GM12891 (cell line): ENCODE results near the gene PES1.
"Not testable (repeated sequence)": the region's sequence is repeated elsewhere in the genome, so short reads cannot be mapped to it uniquely, and the experiment has no call there.

Experiments used
- DNase-seq: peaks from one replicate; pipeline ENCODE4 v3.0.0; 2011; ENCODE audit warnings: low spot score; ENCODE audit not compliant: insufficient read length
- FAIRE-seq: peaks from 2 replicates; lab custom pipeline; 2011; peaks lifted over from hg19 to GRCh38; lab: Jason Lieb, UNC
- PAX5 ChIP-seq: IDR thresholded peaks from 2 replicates; pipeline ENCODE4 v1.6.1; 2011; ENCODE audit warnings: low read length, moderate library complexity, mild to moderate bottlenecking; ENCODE audit not compliant: insufficient read depth, severe bottlenecking
- POLR2A ChIP-seq: IDR thresholded peaks from 2 replicates; pipeline ENCODE4 v1.6.1; 2011; ENCODE audit warnings: low read depth, low read length, control low read depth
- POLR2AphosphoS5 ChIP-seq: IDR thresholded peaks from 2 replicates; pipeline ENCODE4 v1.6.1; 2011; ENCODE audit warnings: low read depth, low read length, control low read depth
- POU2F2 ChIP-seq: IDR thresholded peaks from 2 replicates; pipeline ENCODE4 v1.6.1; 2011; ENCODE audit warnings: low read depth, mild to moderate bottlenecking, control low read depth, low read length, moderate library complexity
- SPI1 ChIP-seq: IDR thresholded peaks from 2 replicates; pipeline ENCODE4 v1.6.1; 2011; ENCODE audit warnings: low read depth, low read length, control low read depth
- TAF1 ChIP-seq: IDR thresholded peaks from 2 replicates; pipeline ENCODE4 v1.6.1; 2011; ENCODE audit warnings: low read depth, low read length, control low read depth

PES1 gene

GRCh38 chr22:30564761-30565119 lies 27.0 kb downstream of the PES1 start:
- no peak for FAIRE-seq
- TF ChIP-seq POLR2AphosphoS5, result no peak
- no peak for DNase-seq

DNA sequence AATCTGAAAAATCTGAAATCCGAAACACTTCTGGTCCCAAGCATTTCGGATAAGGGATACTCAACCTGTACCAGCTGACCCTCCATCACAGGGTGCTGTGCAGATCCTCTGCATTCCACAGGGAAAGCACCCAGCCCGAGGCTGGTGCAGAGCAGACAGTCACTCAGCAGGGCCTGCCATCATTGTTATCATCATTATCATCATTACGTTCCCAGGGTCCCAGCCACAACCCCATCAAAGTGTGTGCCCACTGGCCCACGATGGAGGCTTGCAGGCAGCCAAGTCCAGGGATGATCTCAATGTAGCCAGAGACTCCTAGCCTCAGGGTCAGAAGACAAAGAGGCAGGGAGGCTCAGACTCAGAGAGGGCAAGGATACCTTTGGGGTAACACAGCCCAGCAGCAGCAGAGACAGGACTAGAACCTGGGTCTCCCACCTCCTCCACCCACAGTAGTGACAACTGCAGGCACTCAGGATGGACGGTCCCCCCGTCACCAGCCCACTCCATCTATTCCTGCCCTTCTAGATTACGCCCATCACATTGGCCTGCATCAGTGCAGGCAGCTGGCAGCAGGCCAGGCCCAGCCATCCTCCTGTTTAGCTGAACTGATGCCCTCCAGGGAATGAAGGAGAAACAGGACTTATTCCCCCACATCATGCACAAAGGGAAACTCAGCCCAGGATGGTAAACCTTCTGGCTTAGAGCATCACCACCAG lies 27.5 kb downstream of the PES1 start:
- TF ChIP-seq POLR2AphosphoS5 (no peak), POLR2A (no peak), SPI1 (no peak), TAF1 (no peak), PAX5 (no peak), POU2F2 (no peak)
- no peak for DNase-seq
- FAIRE-seq, result no peak

GRCh38 chr22:30562366-30562765 lies 29.3 kb downstream of the PES1 start:
- TF ChIP-seq POLR2AphosphoS5, result no peak
- TF ChIP-seq POLR2A, result no peak
- no peak for TF ChIP-seq TAF1
- TF ChIP-seq POU2F2, result no peak
- TF ChIP-seq PAX5, result no peak
- no peak for TF ChIP-seq SPI1
- no peak for FAIRE-seq
- DNase-seq, result no peak

GRCh38 chr22:30561402-30562189 lies 30.1 kb downstream of the PES1 start:
- TF ChIP-seq SPI1, result no peak
- TF ChIP-seq PAX5, result no peak
- no peak for TF ChIP-seq POU2F2
- TF ChIP-seq TAF1, result no peak
- TF ChIP-seq POLR2AphosphoS5, result no peak
- TF ChIP-seq POLR2A, result no peak
- no peak for FAIRE-seq
- no peak for DNase-seq

DNA sequence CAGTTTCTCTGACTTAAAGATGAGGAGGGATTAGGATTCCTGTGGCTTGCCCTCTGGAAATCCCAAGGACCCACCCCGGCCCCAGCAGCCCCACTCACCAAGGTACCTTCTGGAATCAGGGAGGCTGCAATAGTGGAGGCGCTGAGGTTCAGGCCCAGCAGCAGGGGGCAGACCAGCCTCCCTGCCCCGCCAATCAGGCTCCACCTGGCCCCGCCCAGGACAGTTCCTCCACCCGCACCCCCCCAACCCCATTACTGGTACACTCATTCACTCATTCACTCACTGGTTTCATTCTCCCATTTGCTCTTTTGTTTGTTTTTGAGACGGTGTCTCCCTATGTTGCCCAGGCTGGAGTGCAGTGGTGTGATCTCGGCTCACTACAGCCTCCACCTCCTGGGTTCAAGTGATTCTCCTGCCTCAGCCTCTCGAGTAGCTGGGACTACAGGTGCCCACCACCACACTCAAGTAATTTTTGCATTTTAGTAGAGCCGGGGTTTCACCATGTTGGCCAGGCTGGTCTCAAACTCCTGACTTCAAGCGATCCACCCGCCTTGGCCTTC lies 31.0 kb downstream of the PES1 start:
- not testable (repeated sequence) for FAIRE-seq

DNA sequence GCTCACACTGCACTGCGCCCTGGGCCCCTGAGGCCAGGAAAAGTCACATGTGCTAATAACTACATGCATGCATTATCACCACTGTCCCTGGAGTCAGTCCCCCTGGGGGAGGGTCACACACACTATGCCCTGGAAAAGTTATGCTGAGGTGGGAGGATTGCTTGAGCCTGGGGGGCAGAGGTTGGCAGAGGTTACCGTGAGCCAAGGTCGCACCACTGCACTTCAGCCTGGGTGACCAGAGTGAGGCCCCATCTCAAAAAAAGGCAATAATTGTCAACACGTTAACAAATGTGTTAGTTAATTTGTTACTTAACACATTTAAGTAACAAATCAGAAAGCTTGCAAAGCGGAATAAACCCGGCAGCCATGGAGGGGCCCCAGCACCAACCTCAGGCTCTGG lies 31.8 kb downstream of the PES1 start:
- no peak for FAIRE-seq
- DNase-seq, result no peak

More for the DNA sequence above, 31.0 kb downstream of the PES1 start:
- DNase-seq, result not testable (repeated sequence)

DNA sequence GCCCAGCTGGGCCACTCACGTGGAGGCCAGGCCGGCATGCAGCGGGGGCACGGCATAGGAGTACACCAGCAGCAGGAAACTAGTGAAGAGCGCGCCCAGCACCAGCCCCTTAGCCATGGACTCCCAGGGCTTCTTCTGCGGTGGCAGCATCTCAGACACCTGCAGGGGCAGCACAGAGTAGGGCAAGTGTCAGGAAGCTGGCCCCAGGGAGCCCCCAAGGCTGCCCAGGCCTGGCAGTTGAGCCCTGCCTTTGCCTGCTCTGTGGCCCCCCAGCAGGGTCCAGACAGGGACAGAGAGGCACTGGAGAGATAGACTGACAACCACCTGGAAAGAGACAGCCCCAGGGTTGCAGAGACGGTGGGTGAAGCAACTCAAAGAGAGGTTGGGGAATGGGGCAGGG lies 34.5 kb downstream of the PES1 start:
- FAIRE-seq (no peak), DNase-seq (no peak)
- no peak for TF ChIP-seq TAF1

More for the DNA sequence above, 31.8 kb downstream of the PES1 start:
- TF ChIP-seq POU2F2 (no peak), PAX5 (no peak), POLR2AphosphoS5 (no peak), POLR2A (no peak), TAF1 (no peak), SPI1 (no peak)

- TF ChIP-seq PAX5 (no peak), POLR2AphosphoS5 (no peak), SPI1 (no peak)
- DNase-seq (no peak), FAIRE-seq (no peak)
Observed at GRCh38 chr22:30556388-30556787, 35.3 kb downstream of the PES1 start.

GRCh38 chr22:30555282-30556210 lies 36.2 kb downstream of the PES1 start:
- FAIRE-seq (no peak), DNase-seq (no peak)
- TF ChIP-seq POLR2A (no peak), SPI1 (no peak), TAF1 (no peak), PAX5 (no peak), POU2F2 (no peak)

- FAIRE-seq (no peak), DNase-seq (no peak)
- no peak for TF ChIP-seq POU2F2
- TF ChIP-seq SPI1, result no peak
- no peak for TF ChIP-seq POLR2AphosphoS5
- TF ChIP-seq POLR2A, result no peak
- TF ChIP-seq PAX5, result no peak
- no peak for TF ChIP-seq TAF1
Observed at GRCh38 chr22:30553971-30554370, 37.7 kb downstream of the PES1 start.
